ENCODE results near the gene MEMO1.
"Not testable (repeated sequence)": the region's sequence is repeated elsewhere in the genome, so short reads cannot be mapped to it uniquely, and the experiment has no call there.

The MEMO1 gene

DNA sequence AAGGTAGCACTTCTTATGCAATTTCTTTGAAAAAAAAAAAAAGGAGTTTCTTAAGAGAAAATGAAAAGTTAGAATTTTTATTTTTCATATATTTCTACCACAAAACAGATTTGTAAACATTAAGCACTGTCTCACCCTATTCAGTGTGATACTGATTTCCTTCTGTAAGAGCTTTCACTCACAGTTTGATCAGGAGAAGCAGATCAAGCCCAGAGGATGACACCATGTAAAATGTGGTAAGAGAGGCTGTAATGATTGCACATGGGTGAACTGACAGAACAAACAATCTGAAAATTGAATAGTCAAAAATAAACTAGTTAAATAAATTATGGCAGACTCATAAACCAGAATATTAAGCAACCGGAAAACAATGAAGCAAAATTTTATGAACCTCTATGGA is 54.5 kb downstream of the MEMO1 start:
- DNase-seq: no peak

DNA sequence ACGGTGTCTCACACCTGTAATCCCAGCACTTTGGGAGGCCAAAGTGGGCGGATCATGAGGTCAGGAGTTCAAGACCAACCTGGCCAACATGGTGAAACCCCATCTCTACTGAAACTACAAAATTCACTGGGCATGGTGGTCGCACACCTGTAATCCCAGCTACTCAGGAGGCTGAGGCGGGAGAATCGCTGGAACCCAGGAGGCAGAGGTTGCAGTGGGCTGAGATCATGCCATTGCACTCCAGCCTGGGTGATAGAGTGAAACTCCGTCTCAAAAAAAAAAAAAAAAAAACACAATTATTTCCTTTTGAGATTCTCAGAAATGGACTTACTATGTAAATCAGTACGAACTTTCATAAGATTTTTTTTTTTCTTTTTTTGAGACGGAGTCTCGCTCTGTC is 57.7 kb downstream of the MEMO1 start:
- DNase-seq: not testable (repeated sequence)

DNA sequence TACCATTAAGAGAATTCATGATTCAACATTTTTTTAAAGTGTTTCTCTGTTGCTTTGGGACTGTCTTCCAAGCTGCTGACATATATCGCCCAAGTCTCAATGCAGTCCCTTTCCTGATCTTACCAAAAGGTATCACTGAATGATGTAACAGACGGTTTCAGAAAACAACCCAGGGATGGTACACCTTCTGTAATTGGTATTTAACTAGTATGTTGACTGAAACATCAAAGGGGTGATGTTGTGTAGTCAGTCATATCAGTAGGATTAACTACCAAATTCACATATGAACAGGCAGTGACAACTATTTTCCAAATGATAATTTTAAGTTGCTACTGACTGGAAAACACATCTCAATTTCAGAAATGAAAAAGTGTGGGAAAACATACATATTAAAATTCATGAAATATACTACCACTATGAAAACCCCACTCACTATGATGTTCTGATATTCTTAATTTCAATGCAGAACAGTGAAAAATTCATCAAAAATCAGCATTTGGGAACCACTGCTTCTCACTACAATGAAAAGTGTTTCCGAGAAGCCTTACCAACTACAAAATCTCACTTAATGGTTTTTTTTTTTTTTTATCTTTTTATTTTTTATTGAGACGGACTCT is 59.8 kb downstream of the MEMO1 start:
- no peak for DNase-seq

DNA sequence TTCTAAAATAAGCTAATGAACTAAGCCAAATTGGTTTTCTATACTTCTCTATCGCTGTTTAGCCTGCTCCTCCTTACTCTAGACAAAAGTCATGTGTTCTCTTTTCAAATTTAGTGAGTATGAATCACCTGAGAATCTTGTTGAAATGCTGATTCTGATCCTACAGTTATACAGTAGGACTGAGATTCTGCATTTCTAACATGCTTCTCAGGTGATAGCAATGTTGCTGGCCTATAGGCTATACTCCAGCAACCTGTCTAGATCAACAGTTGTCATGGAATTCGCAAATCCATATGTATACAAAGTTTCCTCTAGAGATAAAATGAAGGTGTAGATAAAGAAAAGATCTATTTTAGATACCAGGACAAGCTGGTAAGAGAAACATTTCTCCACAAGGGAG is 62.9 kb downstream of the MEMO1 start:
- no peak for DNase-seq

DNA sequence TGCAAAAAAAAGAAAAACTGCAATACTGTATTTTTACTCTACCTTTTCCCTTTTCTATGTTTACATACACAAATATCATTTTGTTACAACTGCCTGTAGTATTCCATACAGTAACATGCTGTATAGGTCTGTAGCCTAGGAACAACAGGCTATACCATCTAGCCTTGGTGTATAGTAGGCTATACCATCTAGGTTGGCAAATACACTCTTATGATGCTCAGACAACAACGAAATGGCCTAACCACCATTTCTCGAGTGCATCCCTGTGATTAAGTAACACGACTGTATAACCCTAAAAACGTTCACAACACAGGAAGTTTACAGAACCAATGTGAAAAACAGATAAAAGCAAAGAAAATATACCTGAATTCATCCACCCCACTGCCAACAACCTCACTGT is 64.0 kb downstream of the MEMO1 start:
- DNase-seq: no peak

DNA sequence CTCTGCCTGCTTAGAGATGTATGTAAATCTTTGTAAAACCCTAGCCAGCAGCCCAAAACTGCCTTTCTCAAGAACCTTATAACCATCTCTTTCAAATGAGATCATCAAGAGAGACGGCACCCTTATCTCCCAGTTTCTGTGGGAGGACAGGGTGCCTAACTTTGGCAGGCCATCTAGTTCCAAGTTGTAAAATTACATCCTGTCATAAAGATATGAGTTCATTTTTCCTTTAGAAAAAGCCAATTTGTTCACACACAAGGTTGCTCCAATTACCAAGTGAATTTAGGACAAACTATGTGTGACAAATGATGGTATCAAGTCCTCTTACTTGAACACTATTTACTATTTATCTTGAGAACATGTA is 65.3 kb downstream of the MEMO1 start:
- no peak for DNase-seq

DNA sequence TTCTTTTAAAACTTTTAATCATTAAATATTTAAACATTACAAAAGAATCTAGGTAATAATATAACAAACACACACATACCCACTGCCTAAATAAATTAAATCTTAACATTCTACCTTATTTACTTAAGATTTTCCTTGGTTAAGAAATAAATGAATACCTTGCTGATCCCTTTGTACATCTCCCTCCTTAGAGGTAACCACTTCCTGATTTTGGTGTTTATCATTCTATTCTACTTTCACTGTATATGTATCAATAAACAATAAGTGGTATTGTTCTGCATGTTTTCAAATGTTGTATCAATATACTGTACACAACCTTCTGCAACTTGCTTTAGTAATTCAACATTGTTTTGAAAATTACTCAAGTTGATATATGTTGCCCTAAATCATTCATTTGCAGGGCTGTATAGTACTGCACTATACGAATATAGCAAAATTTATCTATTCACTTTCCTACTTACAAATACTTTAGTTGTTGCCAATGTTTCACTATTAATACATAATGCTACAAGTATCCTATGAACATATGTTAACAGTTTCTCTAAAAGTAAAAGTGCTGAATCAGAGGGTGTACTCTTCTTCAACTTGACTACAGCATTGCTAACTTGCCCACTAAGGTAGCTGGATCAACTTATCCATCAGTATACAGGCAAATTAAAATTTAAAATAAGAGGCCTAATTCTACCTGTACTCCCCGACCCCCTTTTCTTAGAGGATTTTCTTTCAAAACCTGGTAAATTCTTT is 65.8 kb downstream of the MEMO1 start:
- no peak for DNase-seq

DNA sequence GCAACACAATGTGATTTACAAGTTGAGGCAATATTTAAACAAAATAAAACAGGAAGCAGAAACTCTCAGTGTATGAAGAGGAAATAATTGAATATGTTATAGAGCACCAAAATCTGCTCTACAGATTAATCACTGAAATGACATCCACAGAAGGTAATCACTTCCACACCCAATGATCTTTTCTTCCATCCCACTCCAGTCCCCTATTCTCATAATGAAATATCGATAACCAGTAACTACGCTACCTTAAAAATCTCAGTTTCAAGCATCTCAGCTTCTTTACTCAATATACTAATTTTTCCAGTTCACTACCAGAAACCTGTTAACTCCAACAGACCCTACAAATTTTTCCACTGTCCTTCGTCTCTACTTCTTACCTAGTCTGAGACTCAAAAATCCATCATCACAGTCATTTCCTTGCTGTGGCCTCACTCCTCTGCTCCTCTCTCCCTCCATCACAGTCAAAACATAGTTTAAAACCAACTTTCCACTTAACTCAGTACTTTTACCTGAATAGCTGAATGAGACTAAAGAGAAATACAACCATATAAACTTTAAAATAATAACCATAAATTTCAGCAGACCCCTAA is 67.1 kb downstream of the MEMO1 start:
- no peak for DNase-seq

DNA sequence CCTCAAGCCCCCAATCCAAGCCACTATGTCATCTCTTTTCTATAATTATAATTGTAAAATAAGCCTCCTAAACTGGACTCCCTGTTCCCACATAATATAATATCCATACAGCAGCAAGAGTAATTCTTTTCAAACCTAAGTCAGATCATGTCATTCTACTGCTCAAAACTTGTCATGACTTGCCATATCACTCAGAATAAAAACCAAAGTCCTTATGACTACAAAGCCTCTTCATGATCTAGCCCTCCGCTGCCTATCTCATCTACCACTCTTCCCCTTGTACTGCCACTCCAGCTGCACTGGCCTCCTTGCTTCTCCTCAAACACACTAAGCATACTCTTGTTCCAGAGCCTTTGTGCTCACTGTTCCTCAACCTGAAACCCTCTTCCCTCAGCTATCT is 69.9 kb downstream of the MEMO1 start:
- DNase-seq: no peak

DNA sequence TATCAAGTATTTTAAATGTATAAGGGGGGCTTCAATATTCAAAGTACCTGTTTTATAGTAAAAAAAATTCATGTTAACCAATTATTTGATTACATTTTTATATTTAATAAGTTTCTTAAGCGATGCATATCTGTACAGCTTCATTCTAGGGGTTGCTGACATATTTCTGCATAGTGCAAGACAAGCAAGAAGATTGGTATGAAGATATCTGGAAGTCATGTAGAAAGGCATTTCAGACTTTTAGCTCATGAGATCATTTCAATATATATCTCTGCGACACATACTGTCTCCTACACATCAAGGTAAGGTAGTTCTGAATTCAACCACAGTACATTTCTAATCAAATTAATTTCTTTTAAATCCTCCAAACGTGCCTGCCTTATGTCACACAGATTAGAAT is 73.1 kb downstream of the MEMO1 start:
- DNase-seq: no peak

DNA sequence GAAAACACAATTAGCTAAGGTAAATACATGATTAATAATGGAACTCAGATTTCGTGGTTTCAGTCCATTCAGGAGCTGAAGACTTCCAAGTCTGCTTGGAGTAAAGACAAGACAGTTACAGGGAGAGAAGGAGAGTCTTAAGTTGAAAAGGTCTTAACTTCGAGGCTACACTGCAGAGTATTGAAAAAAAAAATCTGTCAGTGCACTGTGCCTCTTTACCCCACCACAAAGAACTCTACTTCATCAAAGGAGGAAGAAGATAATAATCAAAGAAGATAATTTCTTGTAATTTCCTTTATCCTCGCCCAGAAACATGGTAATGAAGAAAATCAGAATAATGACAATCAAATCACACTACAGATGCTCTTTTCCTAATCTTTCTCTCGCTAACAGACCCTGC is 75.4 kb downstream of the MEMO1 start:
- no peak for DNase-seq

DNA sequence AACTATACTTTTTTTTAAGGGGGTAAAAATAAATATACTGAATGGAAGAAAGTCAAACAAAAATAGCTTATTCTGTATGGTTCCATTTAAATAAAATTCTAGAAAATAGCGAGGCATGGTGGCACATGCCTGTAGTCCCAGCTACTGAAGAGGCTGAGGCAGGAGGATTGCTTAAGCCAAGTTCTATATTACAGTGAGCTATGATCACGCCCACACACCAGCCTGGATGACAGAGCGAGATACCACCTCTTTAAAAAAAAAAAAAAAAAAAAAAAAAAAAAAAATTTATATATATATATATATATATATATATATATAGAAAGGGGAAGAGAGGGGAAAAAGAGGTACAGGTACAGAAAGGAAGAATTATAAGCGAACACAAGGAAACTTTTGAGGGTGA is 77.7 kb downstream of the MEMO1 start:
- DNase-seq: no peak

DNA sequence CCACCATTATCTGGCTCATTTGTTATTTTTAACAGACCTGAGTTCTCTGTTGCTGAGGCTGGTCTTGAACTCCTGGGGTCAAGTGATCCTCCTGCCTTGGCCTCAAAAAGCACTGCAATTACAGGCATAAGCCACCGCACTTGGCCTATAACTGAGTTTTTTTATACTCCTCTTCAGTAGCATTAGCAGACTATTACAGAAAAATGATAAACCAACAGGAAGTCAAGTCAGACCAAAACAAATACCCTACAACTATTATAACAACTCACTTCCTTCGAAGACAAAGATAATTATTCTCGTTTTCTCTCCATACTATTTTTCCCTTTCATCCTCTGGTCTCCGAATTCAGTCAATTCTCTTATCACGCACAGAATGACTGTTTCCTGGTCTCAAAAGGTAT is 78.2 kb downstream of the MEMO1 start:
- no peak for DNase-seq

DNA sequence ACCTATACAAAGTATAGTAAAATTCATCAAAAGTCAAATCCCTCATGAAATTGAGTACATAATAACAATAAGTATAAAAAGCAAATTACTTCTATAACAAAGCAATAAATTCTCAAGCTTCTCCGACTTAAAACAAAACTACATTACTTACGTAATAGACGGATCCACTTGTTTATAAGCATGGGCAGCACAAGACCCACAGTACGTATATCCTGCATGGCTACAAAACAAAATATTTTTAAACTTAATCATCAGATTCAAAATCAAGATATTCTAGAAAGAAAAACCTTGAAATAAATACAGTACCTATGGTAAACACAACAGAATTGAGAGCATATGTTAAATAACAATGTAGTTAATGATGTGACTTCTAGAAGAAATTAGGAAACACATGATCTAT is 78.9 kb downstream of the MEMO1 start:
- no peak for DNase-seq

DNA sequence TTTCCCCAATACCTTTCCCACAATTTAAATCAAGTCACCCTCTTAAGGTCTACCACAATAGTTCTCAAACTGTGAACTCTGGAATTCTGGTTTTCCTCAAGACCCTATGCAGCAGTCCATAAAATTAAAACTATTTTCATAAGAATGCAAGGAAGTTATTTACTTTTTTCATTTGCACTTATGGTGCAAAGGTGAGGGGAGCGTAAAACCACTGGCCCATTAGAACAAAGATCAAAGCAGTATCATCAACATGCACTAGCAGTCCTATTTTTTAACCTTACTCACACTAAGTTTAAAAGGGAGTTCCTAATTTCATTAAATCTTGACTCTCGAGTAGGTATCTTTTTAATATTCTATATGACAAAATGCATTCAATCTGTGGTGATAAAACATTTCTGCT is 85.3 kb downstream of the MEMO1 start:
- no peak for DNase-seq

DNA sequence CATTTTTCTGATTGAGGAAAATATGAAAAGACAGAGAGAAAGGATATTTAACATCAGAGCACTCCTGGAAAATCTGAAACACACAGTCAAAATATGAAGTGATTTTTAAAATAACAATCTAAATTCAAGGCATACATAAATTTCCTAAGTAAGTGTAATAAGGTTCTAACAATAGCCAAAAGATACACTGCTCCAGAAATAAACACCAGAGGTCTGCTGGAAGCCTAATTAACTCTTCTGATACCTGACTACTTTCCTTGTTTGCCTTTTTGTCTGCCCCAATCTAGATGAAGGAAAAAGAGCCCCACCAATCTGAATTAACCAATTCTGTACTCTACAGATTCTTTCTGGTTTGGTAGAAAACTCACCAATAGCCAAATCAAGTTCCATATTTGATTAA is 87.1 kb downstream of the MEMO1 start:
- no peak for DNase-seq

DNA sequence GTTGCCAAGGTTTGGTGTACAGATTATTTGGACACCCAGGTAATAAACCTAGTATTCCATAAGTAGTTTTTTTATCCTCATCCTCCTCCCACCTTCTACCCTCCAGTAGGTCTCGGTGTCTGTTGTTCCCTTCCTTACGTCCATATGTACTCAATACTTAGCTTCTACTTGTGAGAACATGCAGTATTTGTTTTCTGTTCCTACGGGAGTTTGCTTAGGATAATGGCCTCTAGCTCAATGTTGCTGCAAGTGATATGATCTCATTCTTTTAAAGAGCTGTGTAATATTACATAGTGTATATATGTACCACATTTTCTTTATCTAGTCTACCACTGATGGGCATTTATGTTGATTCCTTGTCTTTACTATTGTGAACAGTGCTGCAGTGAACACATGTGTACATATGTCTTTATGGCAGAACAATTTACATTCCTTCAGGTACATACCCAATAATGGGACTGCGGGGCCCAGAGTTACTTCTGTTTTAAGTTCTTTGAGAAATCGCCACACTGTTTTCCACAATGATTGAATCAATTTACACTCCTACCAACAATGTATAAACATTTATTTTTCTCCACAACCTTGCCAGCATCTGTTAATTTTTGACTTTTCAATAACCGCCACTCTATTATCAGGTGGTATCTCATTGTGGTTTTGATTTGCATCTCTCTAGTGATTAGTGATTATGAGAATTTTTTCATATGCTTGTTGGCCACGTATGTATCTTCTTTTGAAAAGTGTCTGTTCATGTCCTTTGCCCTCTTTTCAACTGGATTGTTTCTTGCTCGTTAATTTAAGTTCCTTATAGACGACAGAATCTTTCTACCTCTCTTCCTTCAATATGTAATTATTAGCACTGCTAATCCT is 88.0 kb downstream of the MEMO1 start:
- DNase-seq: no peak

DNA sequence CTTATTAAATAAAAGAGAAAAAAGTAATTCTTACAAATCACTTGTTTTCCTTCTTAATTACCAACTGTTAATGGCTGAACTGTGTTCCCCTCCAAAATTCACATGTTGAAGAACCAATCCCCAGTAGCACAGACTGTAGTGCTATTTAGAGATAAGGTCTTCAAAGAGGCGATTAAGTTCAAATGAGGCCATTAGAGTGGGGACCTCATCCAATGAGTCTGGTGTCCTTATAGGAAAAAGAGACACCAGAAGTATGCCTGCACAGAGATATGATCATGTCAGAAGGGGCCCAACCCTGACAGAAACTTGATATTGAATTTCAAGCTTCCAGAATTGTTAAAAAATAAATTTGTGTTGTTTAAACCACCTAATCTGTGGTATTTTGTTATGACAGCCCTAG is 89.8 kb downstream of the MEMO1 start:
- no peak for DNase-seq

DNA sequence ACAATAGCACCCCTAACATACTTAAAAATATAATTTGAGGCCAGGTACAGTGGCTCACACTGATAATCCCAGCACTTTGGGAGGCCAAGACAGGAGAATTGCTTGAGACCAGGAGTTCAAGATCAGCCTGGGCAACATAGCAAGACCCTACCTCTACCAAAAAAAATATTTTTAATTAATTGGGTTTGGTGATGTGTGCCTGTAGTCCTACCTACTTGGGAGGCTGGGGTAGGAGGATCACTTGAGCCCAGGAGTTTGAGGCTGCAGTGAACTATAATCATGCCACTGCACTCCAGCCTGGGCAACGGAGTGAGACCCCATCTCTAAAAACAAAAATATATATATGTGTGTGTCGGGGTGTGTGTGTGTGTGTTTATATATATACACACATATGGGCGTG is 91.3 kb downstream of the MEMO1 start:
- DNase-seq: no peak

DNA sequence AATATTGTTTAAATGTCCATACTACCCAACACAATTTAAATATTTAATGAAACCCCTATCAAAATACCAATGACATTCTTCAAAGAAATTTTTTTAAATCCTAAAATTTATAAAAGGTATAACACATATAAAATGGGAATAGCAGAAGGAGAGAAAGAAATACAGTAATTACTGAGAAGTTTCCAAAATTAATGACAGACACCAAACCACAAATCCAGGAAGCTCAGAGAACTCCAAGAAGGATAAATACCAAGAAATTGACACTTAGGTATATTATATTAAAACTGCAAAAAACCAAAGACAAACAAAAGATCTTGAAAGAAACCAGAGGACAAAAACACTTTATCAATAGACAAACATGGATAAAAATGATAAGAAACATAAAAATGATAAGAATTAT is 101.1 kb downstream of the MEMO1 start:
- no peak for DNase-seq

DNA sequence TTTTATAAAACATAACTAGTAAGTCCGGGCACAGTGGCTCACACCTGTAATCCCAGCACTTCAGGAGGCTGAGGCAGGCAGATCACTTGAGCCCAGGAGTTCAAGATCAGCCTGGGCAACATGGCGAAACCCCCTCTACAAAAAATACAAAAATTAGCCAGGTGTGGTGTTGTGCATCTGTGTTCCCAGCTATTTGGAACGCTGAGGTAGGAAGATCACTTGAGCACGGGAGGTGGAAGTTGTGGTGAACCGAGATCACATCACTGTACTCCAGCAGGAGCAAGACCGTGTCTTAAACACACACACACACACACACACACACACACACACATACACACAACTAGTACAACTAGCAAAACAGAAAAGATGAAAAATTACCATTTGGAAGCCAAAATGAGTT is 103.3 kb downstream of the MEMO1 start:
- DNase-seq: not testable (repeated sequence)

DNA sequence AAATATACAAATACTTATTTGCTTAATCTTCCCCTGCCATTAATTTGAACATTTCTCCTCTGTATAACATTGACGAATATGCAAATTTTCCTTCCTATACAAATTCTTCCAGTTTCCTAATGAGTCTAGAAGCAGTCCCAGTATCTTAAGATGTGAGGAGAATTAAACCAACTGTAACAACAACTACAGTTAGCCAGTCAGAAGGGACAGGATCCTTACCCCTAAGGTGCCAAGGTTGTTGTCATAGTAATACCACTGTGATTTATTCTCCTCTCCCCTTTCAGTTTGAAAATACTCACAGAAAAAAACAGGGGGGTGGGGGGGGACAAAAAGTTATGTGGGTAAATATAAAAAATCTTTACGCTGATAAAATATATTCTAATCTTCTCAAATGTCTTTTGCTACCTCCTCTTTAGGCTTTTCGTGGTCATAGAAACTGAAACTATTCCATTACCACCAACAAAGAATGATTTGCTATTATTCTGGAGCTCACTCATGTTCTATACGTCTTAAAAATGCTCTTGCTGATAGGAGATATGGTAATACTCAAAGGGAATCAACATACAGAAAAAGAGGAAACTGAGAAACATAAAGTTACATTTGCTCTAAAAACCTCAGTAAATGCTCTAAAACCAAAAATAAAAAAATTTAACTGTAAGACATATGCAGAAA is 107.6 kb downstream of the MEMO1 start:
- no peak for DNase-seq

DNA sequence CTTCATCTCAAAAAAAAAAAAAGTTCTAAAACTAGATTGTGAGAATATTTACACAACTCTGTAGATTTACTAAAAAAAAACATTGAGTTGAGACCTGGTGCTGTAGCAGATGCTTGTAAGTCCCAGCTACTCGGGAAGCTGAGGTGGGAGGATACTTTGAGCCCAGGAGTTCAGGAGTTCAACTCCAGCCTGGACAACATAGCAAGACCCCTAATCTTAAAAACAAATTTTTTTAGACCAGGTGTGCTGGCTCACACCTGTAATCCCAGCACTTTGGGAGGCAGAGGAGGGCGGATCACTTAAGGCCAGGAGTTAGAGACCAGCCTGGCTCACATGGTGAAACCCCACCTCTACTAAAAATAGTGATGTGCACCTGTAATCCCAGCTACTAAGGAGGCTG is 108.9 kb downstream of the MEMO1 start:
- no peak for DNase-seq

Data from GF-D8 (cell line).